Measurements from ENCODE around the gene ASXL3. TPM values are rescaled to one million over a fixed set of nuclear protein-coding genes. Genes with fewer than 3 reads are reported as not detected.

Gene ASXL3
- total RNA-seq, 1 donor from 2014 or later = 6.6 TPM

- intact Hi-C loops (cut with DNase I) = no loop called here
- Histone ChIP-seq H3K4me1 (no peaks in the 10 kb centered on the region), H3K27me3 (no peaks in the 10 kb centered on the region), H3K4me3 (no peak overlapping the region), H3K27ac (no peak overlapping the region), H3K36me3 (no peaks in the 10 kb centered on the region), H3K9me3 (no peaks in the 10 kb centered on the region)
- DNase-seq (ENCODE audit: low spot score in 2 of 2) = no peak
- TF ChIP-seq, protein P1, sequence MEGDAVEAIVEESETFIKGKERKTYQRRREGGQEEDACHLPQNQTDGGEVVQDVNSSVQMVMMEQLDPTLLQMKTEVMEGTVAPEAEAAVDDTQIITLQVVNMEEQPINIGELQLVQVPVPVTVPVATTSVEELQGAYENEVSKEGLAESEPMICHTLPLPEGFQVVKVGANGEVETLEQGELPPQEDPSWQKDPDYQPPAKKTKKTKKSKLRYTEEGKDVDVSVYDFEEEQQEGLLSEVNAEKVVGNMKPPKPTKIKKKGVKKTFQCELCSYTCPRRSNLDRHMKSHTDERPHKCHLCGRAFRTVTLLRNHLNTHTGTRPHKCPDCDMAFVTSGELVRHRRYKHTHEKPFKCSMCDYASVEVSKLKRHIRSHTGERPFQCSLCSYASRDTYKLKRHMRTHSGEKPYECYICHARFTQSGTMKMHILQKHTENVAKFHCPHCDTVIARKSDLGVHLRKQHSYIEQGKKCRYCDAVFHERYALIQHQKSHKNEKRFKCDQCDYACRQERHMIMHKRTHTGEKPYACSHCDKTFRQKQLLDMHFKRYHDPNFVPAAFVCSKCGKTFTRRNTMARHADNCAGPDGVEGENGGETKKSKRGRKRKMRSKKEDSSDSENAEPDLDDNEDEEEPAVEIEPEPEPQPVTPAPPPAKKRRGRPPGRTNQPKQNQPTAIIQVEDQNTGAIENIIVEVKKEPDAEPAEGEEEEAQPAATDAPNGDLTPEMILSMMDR (IDR thresholded peaks at IDR 0.05) = no peak
Observed at GRCh38 chr18:33567705-33568104, 10.3 kb upstream of the ASXL3 start.

DNA sequence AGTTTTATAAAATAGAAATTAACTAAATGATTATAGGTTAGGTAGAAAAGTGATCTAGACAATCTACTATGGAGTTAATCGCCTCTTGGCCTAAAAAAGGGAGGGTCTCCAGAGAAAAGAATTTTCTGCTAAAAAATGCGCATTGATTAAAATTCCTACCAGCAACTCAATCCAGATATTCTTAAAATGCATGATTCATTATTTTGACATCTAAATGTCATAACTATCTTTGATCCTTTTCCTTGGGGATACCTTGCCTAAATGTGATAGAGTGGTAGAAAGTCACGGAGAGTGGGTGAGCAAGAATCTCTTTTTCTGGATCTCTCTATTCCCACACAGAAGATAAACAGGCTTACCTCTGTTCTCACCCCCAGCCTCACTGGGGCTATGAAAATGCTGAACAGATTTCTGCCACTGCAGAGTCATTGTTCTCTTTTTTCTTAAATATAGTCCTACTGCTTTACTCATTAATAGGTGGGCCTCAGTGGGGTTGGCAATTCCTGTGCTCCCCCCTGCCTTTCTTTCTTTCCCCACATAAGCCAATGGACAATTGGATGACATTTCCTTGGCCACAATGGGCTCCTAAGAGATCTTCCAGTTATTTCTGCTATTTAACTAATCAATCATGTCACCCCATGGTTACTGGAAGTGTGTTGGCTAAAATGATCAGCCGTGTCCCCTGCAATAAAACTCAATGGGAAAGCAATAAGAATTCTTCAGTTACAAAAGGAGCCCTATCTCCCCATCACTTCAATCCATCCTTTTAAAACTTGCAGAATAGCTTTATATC lies 5.8 kb upstream of the ASXL3 start:
- intact Hi-C loops (cut with DNase I) = no loop called here
- no peaks in the 10 kb centered on the region for H3K27me3 ChIP-seq
- no peak overlapping the region for H3K27ac ChIP-seq
- no peak for DNase-seq (ENCODE audit: low spot score in 2 of 2)
- no peak overlapping the region for H3K4me3 ChIP-seq
- no peaks in the 10 kb centered on the region for H3K36me3 ChIP-seq
- peaks cover 0 to 6% of the 10 kb centered on the region in 2 donors for H3K4me1 ChIP-seq
- TF ChIP-seq, protein P1 (IDR thresholded peaks at IDR 0.05) = no peak
- no peaks in the 10 kb centered on the region for H3K9me3 ChIP-seq

DNA sequence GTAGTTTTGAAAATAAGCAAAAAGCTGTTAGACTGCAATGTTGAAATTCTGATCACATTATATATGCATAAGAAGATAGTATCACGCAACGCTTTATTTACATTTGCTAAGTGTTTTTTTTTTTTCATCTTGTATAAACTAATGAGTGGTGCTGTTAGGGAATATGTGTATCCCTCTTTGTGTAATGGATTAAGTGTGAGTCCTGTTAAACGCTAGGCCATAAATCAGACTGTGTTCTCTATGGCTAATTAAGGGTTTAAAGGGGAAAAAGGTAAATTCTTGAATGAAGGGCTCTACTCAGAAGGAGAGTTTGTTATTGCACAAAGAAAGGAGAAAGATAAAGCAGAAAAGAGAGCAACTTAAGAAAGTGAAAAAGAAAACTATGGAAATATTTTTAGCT lies 4.8 kb upstream of the ASXL3 start:
- no peaks in the 10 kb centered on the region for H3K9me3 ChIP-seq
- TF ChIP-seq, protein P1 (IDR thresholded peaks at IDR 0.05) = no peak
- H3K36me3 ChIP-seq = no peaks in the 10 kb centered on the region
- peaks cover 0 to 6% of the 10 kb centered on the region in 2 donors for H3K4me1 ChIP-seq
- H3K27me3 ChIP-seq = no peaks in the 10 kb centered on the region
- no peak overlapping the region for H3K27ac ChIP-seq
- no peak overlapping the region for H3K4me3 ChIP-seq
- intact Hi-C loops (cut with DNase I) = no loop called here
- no peak for DNase-seq (ENCODE audit: low spot score in 2 of 2)

- Histone ChIP-seq H3K4me3 (no peak overlapping the region), H3K36me3 (no peaks in the 10 kb centered on the region), H3K9me3 (no peaks in the 10 kb centered on the region), H3K27me3 (no peaks in the 10 kb centered on the region), H3K4me1 (peaks cover 0 to 6% of the 10 kb centered on the region in 2 donors), H3K27ac (peak overlapping the region; percentile 31 to 36)
- intact Hi-C loops (cut with DNase I) = no loop called here
- TF ChIP-seq, protein P1 (IDR thresholded peaks at IDR 0.05) = no peak
- DNase-seq (ENCODE audit: low spot score in 2 of 2) = no peak
Observed at GRCh38 chr18:33575451-33575850, 2.6 kb upstream of the ASXL3 start.

DNA sequence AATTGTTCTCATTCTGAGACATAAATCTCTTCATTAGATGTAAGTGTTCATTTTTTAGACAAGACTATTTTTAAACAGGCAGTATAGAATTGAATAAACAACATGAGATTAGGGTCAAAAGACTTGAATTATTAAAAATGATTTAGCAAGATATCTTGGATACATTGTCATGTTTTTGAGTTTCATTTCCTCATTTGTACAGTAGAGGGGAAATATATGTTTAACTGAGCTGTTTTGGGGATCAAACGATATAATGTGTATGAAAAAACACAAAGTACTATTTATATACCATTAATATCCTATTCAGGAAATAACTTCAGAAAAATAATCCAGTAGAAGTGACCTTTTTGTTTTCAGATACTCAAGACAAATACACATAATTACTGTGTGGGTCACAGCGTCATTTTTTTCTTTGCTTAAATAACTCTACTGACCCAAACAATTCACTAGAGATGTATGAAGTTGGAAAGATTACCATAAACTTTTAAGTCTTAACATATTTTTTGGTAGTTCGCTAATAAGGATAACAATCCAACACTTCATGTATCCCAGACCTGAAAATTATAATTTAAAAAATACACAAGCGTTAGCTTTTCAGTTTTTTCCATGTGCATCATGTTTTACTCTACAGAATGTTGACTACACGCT lies 896 bp upstream of the ASXL3 start:
- DNase-seq (ENCODE audit: low spot score in 2 of 2) = no peak
- no peaks in the 10 kb centered on the region for H3K36me3 ChIP-seq
- H3K27ac ChIP-seq = peak overlapping the region; percentile 88 to 92
- H3K4me1 ChIP-seq = peaks cover 0 to 6% of the 10 kb centered on the region in 2 donors
- intact Hi-C loops (cut with DNase I) = no loop called here
- no peaks in the 10 kb centered on the region for H3K27me3 ChIP-seq
- TF ChIP-seq, protein P1 (IDR thresholded peaks at IDR 0.05) = no peak
- peak overlapping the region; percentile 93 to 94 for H3K4me3 ChIP-seq
- H3K9me3 ChIP-seq = no peaks in the 10 kb centered on the region

All from ascending aorta (tissue), 2 donors.